Daoy (cell line): ENCODE results near the gene CD180. TPM values are rescaled to one million over a fixed set of nuclear protein-coding genes. Genes with fewer than 3 reads are reported as not detected.

Experiments used
- DNase-seq: peaks from one replicate; pipeline ENCODE4 v3.0.0-alpha.2; 2015; ENCODE audit warnings: low read depth
- total RNA-seq: library from RNA; depleted of rRNA; stranded (reverse); fragments of >200 nt; shearing (Covaris generic); gene quantifications from 2 replicates; pipeline ENCODE4 v1.2.3, GENCODE V29; 2014; rRNA removed

CD180 gene
- total RNA-seq: not detected in 2 replicates

DNA sequence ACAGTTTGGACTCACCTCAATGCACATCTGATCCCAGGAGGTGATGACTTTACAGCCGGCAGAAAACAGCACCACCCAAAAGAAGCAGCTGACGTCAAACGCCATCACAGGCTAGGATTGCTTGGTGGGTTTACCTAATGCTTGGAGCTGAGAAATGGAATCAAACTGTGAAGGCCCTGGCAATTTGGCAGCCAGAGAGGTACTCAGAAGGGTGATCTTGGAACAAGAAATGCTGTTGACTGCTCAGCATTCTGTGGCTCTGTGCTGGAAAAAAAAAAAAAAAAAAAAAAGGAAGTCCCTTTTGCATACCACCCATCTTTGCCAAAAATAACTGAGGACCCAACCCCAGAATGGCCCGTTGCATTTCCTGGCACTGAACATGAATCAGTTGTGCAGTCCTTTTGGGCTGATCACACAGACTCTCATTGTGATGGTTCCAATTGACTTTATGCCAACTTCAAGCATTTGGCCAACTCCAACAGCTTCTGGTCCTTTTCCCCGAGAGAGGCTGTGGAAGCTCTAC lies at the start of gene CD180:
CD180 (minus strand) TSS at position 263 of the 523 bp plus-strand sequence; CDS start at position 105, 158 bp downstream.
- DNase-seq: no peak

DNA sequence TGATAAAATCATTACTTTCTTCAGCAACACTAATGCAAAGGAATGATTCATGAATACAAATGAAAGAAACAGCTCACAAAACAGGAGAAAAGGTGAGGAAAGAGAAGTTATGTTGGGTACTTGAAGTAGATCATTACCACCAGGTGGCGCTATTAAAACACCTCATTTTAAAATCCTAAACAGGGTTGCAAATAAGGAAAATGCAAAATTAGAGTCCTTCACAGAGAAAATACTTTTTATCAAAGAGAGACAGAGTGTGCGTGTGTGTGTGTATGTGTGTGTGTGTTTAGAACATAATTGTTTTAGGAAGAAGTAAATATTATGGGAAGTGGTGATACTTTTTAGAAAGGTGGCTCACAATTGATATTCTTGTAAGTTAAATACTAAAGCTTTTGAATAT lies 49.5 kb upstream of the CD180 start:
- peak; percentile 56 for DNase-seq

DNA sequence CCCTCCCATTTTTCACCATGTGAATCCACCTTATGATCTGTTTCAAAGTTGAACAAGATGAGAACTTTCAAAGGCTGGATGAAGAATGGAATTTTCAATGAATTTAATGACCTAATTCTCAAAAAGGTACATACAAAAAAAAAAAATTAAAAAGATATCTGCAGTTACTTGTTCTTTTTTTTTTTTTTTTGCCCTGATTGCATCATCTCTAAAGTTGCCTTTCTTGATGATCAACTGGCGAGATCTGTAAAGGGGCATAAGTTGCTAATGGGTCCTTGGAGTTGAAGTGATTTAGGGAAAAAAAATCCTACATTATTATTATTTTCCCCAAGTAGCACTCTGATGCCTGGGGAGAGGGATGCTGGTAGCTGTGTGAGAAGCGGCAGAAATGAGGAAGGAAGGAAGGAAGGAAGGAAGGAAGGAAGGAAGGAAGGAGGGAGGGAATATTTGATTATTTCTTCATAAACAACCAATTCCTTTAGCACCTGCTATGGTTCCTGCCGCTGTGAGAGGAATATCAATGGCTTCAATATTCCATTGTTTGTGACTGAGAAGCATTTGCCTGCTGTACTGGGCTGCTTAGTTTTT lies 48.8 kb upstream of the CD180 start:
- no peak for DNase-seq

DNA sequence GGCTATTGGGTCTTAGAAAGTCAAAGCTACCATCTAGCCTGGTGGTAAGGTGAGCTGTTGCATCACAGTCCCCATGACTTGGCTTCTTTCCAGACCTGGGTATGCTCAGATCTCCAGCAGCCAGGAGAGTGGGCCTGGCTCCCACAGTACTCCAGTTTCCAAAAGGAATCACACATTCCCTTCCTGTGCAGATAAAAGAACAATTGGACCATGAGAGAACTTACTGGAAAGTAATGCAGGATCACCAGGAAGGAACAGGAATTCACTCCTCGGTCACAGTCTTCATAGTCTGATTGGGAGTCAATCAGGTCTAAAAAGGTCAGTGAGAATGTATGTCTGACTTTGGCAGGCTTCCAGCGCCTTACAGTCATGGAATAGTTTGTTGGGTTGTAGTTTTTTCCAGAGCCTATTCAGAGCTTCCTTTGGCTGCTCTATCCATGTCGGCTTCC lies 47.8 kb upstream of the CD180 start:
- DNase-seq: peak; percentile 13

DNA sequence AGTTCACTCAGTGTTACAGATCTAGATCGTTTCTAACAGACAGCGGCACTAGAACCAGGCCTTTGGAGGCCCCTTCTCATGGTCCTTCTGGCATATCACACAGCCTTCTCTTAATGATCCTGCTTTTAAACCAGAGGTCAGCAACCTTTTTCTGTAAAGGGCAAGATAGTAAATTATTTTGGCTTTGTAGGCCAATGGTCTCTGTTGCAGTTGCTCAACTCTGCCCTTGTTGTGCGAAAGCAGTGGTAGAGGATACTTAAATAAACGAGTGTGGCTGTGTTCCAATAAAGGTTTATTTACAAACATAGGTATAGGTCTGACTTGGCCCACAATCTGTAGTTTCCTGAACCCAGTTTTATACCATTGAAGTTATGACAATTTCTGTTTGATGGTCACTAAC lies 47.3 kb upstream of the CD180 start:
- DNase-seq: no peak

DNA sequence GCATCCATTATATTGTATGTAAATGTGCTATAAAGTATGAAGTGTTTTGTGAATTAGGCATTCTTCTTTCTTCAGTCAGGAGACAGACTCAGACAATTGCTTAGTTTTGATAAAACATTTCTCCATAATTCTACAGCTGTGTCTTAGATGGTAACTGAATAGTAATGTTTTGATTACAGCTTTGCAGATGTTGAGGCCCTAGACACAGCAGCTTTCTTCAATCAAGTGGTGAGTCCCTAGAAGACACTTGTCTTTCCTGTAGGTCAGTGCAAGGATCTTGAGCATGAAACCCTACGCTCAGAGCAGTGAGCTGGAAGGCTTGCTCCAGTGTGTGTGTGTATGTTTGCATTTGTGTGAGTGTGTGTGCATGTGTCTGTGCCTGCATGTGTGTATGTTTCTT lies 46.8 kb upstream of the CD180 start:
- no peak for DNase-seq

DNA sequence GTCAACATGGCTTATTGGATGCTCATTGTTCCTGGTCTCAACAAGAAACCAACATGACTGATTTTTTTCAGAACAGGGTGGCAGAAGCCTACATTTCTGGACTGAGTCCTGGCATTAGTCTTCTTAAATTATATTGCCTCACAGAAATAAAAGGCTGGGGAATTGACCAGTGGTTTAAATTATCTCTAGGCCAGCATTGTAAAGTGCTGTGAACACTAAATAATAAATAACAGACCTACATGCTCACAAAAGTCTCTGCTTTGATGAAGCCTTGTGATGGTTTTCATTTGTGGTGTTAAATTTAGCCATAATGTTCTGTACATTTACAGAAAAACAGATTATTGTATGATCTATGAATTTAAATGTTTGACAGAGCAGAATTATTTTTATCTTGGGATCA lies 44.7 kb upstream of the CD180 start:
- no peak for DNase-seq

DNA sequence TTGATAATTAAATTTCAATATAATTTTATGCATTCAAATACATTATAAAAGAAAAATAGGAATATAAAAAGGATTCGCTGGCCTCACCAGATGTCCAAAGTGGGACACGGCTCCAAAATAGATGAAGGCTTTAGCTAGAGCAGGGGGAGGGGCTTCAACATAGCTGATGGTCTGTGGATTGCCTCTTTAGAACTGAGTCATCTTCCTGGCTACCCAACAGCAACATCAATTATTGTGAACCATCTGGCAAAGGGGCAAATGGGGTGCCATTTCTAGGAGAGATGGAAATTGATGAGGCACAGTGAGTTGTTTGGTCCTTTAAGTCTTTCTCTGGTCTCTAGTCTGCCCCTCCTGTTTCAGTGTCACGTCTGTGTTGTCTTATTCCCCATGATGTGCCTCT lies 44.2 kb upstream of the CD180 start:
- DNase-seq: peak; percentile 19

DNA sequence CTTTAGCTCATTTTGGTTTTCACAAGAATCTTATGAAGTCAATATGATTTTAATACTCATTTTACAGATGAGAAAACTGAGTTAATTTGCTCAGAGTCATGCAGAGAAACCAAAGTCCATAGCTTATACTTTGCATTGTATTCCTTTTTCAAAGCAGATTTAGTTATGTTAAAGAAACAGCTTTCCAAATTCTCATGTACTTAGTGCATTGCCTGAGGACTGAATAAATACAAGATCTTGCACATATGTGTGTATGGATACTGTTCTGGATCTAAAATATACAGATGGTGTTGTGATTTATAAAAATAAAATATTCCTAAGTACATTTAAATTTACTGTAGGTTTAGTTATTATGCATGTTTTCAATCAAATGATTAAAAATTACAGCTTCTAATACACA lies 43.5 kb upstream of the CD180 start:
- no peak for DNase-seq

DNA sequence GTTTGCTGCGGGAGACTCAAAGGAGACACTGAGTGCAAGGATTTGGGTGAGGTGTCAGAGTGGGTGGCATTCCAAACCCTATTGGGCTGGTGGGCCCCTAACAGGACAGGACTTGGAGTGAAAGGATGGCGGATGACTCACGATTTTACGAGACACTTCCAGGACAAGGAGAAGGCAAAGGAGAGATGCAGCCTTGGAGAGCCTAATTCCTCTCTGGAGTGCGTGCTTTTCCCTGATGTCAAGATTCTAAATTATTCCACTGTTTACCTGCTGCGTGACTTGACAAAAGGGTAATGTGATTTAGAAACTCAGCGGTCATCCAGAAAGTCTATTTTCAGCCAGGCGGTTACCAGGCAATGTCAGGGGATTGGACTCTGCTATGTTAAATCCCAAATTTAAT lies 41.6 kb upstream of the CD180 start:
- peak; percentile 61 for DNase-seq

DNA sequence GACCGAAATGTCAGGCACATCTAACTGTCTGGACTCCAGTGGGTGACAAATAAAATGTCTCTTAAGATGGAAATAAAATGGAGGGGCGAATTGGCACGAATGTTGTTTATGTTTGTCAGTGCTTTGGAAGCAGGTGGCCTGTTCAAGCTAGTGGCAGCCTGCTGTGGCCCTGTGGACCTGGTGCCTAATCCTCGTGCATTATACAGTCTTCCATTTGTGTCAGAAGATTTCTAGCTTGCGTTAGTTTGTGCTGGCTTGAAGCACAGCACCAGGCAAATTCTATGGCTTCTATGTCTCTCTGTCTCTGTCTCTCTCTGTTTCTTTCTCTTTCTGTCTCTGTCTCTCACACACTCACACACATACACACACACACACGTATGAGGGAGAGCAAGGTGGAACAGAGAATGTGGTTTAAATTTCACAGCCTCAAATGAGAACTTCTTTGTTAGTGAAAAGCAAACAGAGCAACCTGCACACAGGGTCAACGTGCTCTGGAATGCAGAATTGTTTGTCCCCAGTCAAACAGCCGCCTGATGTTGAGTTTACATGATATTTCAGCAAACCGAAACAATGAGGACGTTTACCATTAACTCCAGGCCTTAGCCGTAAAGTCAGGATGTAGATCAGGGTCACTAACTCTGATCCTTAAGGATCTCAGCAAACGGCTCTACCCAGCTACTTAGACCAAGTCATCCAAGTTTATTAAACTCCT lies 39.0 kb upstream of the CD180 start:
- DNase-seq: no peak

DNA sequence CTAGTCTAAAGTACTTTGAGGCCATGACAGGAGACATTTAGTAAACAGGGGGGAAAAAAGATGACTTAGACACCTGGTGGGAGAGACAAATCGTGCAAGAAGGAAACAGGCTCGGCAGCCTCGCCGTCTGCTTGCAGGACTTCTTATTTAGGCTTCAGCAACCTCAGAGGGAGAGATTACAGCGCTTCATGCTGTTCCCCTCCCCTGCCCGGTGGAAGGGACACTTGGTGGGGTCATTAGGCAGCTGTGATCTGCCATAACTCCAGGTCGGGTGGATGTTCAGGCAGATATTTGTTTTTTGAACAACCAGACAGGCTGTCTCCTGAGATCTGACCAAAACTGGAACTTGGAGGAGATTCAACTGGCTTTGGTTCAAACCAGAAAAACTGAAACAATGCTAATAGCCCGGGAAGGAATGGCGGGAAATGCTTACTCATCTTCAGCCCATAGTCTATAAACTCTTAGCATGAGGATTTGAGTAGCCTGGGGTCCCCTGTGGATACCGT lies 38.1 kb upstream of the CD180 start:
- DNase-seq: peak; percentile 82

DNA sequence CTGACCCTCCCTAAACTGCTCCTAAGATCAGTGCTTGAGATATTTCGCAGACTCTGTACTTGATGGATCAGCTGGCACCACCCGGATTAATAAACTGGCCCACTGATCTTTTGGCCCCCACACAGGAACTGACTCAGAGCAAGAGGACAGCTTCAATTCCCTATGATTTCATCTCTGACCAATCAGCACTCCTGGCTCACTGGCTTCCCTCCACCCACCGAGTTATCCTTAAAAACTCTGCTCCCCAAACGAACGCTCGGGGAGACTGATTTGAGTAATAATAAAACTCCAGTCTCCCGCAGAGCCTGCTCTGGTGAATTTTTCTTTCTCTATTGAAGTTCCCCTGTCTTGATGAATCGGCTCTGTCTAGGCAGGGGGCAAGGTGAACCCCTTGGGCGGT lies 36.5 kb upstream of the CD180 start:
- peak; percentile 69 for DNase-seq

DNA sequence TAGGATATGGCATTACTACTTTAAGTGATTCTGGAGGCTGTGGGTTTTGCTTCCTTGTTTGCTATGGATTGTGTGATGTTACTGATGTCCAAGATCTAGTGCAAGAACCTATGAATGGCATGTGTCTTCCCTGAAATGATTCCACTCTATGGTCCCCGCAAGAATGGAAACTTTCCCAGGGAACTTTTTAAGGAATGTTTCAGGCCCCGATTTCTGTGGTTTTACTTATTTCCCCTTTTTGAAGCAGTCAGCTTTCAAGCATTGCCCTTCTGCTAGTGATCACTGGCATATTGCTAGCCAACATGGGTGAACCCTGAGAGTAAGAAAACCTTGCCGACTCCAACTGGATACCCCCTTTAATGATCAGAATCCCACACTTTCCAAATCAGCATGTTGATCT lies 26.6 kb upstream of the CD180 start:
- DNase-seq: no peak

DNA sequence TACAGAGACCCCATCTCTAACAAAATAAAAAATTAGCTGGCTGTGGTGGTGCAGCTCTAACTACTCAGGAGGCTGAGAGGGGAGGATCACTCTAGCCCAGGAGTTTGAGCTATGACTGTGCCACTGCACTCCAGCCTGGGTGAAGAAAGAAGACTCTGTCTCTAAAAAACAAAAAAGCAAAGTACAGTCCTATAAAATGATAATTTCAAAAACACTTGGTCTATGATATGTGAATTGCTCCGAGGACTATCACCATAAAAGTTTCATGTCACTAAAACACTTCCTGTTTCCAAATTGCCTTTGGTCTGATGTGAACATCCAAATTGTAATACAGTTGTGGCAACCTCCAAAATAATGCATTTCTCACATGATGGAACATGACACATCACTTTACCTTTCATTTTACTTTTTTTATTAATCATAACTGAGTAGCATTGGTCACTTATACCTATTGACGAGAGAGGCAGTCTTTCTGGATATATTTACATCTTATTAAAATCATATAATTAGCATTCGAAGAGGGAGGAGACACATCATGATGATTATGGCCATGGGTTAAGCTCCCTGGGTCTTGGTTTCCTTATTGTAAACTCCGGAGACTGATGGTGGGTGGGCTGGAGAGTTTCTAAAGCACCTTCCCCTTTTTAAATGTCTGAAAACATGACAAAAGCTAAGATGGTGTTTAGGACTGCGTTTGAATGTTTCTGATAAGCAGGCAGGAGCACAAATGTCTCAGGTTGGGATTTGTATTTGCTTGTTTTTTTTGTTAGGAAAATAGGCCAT lies 25.8 kb upstream of the CD180 start:
- no peak for DNase-seq

DNA sequence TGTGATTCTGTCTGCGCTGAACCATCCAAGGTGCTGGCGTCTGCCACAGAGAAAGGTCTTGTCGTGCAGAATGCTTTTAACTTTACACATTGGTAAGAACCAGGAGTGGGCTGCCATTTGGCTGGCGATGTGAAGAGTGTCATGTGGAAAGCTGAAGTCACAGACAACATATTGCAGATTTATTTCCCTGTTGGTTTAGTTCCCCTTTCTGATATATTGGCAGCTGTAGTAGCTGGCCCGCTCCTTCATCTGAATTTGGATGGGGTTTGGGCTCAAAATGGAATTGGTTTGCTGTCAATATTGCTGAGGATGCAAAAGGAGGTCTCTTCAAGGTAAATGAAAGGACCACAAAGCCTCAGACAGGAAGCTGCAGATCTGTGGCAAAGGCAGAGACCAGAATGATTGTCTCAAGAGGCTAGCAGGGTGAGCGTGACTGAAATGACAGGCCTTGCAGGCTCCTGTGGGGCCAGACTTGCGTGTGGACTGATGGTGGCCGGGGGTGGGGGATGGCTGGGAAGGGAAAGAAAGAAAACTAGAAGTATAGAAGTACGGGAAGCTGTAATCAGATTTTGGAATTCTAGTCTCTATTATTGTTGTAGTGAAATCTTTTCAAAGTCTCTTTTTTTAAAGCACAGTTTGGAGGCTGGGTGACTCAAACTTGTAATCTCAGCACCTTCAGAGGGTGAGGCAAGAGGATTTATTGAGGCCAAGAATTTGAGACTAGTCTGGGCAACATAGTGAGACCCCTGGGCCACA lies 25.1 kb upstream of the CD180 start:
- DNase-seq: no peak

DNA sequence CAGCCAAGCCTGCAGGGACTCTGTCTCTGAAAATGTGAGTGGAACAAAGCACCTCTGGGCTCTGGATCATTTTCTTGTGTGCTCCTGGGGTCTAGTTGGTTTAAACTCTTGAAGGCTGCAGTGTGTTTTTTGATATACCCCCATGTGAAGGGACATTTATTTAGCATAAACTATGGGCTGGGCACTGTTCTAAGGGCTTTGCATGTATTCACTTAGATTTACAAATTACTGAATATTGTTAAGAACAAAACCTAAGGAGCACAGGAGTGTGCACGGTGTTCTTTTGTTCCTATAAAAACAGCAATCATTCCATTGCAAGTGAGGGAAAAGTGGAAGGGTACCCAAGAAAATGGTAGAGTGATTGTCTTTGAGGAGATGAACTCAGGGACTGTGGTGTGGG lies 20.0 kb upstream of the CD180 start:
- no peak for DNase-seq

DNA sequence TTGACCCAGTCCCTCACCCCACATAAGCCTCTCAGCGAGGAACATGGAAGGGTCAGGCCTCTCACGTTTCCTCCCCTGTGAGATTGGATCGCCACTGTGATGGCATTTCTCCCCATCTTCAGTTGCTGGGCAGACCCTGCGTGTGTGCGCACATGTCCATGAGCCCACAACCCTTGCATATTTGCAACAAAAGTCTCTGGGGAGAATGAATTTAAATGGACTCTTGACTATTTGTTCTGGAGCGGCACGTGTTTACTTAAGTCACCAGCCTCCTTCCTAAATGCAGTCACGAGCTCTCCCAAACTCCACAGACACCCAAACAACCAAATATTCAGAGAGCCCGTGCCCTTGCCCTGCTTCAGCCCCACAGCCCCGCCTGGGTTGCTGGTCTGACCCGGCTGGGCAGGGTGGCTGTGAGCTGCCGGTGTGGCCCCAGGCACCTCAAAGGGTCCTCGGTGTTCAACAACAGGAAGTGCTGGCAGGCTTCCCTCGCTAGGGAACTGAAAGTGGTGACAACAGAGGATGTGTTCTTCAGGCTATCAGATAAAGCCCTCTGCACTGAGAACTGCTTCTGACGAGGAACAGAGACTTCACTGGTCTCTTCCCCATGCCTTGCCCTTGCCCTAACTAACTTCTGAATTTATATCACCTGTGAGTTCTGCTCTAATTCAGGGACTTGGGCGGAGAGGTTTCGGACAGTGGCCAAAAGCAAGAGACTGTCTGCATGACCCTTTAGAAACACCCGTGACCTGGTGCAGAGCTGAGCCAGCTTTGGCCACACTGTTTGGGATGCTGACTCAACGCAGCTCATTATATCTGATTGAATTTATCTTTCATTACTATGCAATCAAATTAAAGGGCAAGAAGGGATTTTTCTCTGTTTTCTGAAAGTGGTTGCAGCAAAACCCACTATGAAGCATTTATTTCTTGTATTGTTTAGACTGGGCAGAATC lies 19.2 kb upstream of the CD180 start:
- DNase-seq: peak; percentile 44

DNA sequence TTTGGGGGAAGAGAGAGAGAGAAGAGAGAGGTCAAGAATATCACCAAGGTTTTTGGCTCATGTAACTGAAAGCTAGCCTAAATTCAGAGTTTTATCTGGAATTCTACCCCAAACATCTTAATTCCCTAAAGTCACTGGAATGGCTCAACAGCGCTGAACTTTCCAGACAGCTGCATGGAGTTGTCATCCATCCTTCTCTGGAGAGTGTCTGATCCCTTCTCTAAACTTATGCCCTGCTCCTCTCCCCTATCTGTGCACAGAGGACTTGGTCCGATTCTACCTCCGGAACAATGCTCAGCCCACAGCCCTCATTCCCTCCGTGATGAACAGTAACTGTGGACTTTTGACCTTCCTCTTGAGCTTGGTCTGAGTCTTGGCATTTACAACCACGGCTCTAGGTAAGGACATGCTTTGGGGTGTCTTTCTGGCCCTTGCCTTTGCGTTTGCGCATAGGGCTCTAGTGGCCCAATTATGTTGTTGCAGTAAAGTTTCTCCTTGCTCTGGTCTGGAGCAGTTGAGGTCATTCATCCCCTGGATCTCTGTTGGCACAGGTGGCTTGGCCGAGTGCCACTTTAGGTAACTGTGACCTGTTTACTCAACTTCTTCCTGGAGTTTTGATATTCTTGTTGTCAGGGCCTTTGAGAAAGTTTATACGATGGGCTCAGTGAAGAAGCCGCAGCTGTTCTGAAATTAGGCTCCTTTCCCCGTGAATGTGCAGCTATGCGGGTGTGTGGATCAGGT lies 18.3 kb upstream of the CD180 start:
- no peak for DNase-seq

DNA sequence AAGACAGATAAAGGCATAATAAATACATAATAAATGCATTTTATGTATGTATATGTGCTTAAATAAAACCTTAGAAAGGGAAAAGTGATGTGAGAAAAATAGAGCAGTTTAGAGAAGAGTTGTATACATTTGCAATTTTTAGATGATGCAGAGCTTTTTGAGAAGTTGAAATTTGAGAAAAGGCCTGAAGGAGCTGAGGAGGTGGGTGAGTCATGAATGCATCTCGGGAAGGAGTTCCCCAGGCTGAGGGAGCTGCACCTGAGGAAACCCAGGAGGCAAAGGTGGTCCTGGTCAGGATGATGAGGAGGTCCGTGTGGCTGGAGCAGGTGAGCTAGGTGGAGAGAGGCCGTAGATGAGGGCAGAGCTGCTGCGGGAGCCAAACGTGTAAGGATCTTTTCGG lies 17.4 kb upstream of the CD180 start:
- DNase-seq: no peak
